RKO (cell line): Measurements from ENCODE around the gene SLC7A9.
"Not testable (repeated sequence)": the region's sequence is repeated elsewhere in the genome, so short reads cannot be mapped to it uniquely, and the experiment has no call there.

Experiments
- DNase-seq: peaks from one replicate; pipeline ENCODE4 v3.0.0-alpha.2; 2016; ENCODE audit warnings: low spot score

Gene SLC7A9

GRCh38 chr19:32863841-32864240 is 5.7 kb downstream of the SLC7A9 start:
- DNase-seq = no peak

GRCh38 chr19:32863301-32863700 is 6.3 kb downstream of the SLC7A9 start:
- no peak for DNase-seq

DNA sequence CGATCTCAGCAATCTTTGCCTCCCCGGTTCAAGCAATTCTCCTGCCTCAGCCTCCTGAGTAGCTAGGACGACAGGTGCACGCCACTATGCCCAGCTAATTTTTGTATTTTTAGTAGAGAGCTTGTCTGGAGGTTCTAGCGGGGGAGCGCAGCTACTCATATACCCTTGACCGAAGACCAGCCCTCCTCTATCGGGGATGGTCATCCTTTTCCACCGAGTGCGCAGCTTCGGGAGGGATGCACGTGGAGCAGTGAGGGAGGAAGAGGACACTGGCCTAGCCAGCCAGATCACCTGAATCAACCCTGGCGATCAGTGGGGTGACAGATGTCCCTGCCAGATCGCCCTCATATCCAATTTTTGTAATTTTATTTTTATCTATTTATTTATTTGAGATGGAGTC is 6.8 kb downstream of the SLC7A9 start:
- DNase-seq = no peak

DNA sequence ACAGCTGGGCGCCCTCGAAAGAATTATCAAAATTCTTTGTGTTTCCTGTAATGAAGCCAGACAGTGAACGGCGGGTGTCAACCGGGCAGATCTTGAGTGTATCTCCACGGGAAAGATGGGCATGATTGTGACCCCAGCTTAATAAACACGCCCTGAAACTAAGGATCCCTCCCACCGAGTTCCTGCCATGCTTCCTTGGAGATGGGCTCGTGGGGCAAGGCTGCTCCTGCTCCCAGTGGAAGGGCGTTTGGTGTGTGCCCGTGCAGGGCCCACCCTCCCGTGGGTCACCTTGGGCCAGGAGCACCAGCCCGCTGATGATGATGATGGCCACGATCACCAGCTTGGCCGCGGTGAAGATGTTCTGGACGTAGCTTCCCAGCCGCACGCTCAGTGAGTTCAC is 7.4 kb downstream of the SLC7A9 start:
- DNase-seq = no peak

GRCh38 chr19:32861596-32861995 is 8.0 kb downstream of the SLC7A9 start:
- DNase-seq = no peak

DNA sequence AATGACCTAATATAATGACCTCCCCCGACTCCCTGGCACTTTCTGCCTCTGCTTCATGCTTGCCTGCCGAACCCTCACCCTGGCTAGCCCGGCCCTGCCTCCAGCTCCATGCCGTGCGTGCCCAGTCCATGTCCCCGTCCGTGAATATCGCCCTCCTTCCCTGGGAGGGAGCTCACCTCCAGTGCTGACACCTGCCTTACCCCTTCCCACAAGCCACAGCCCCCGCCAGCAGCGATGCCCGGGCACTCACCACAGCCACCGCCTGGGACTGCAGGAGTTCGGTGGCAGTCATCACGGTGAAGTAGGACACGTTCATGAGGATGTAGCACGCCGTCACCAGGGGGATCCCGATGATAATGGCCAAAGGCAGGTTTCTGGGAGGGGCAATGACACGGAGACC is 10.0 kb downstream of the SLC7A9 start:
- no peak for DNase-seq

DNA sequence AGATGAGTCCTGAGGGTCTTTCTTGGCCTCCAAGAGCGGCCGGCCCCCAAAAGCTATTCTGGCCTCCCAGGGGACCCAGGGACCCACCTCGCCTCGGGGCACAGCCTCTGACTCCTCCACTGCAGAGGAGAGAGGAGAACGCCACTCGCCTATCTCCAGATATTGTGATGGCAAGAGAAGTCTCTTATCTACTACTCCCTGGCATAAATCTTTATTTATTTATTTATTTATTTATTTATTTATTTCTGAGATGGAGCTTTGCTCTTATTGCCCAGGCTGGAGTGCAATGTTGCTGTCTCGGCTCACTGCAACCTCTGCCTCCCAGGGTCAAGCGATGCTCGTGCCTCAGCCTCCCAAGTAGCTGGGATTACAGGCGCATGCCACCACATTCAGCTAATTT is 11.0 kb downstream of the SLC7A9 start:
- no peak for DNase-seq

DNA sequence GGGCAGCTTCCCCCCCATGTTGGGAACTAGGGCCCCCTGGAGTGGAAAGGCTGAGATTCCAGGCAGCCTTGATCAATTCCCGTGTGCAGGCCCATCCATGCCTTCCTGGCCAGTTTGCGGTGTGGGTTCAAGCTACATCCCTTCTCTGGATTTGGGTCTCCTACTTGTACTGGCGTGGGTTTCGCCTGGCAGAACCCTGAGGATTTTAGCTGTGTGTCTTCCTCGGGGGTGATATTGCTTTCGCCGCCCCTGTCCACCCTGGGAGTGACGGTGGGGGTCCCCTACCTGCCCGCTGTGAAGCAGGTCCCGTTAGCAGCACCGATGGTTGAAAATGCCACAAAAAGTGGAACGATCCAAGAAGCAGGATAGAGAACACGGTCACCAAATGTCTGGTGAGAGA is 11.4 kb downstream of the SLC7A9 start:
- DNase-seq = no peak

- DNase-seq = no peak
These were observed 12.0 kb downstream of the SLC7A9 start for GRCh38 chr19:32857584-32857983.

- not testable (repeated sequence) for DNase-seq
These were observed 12.7 kb downstream of the SLC7A9 start for GRCh38 chr19:32856818-32857217.

- DNase-seq = no peak
These were observed 17.4 kb downstream of the SLC7A9 start for GRCh38 chr19:32852216-32852615.

GRCh38 chr19:32848035-32848434 is 21.5 kb downstream of the SLC7A9 start:
- DNase-seq = not testable (repeated sequence)

GRCh38 chr19:32843716-32844245 is 25.8 kb downstream of the SLC7A9 start:
- no peak for DNase-seq

- no peak for DNase-seq
These were observed 27.5 kb downstream of the SLC7A9 start for GRCh38 chr19:32842061-32842460.

DNA sequence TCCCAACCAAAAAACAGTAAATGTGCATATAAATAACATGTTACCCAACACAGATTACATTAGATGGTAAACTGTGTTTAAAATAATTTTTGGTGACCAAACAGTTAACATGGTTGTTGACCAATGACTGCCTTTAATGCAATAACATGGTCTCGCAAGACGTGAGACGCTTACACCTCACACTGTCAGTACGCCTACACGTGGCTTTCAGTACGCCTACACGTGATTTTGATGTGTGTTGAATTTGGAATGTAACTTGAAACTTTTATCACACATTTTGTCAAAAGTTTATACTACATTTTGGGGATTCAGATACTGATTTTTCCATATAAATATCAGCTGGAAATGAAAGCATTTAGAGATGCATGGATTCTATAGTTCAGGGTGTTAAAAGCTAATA is 32.0 kb downstream of the SLC7A9 start:
- peak; percentile 21 for DNase-seq

GRCh38 chr19:32833388-32833787 is 36.2 kb downstream of the SLC7A9 start:
- not testable (repeated sequence) for DNase-seq

DNA sequence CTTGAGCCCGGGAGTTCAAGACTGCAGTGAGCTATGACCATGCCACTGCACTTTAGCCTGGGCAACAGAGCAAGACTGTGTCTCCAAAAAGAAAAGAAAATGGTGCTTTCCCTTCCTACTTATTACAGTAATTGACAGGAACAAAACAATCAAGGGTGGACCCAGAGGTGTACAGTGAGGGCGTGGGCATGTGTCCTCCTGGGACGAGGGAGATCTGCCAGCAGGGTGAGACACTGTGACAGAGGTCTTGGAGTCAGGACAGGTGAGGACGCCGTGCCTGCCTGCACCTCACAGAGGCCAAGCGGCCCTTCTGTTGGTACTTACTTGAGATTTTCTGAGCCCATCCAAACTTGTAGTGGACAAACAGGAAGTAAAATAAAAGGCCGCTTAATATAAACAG is 36.7 kb downstream of the SLC7A9 start:
- not testable (repeated sequence) for DNase-seq

DNA sequence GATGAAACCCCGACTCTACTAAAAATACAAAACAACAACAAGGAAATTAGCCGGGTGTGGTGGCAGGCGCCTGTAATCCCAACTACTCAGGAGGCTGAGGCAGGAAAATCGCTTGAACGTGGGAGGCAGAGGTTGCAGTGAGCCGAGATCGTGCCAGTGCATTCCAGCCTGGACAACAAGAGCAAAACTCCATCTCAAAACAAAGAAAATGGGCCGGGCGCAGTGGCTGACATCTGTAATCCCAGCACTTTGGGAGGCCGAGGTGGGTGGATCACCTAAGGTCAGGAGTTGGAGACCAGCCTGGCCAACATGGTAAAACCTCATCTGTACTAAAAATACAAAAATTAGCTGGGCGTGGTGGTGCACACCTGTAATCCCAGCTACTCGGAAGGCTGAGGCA is 37.5 kb downstream of the SLC7A9 start:
- not testable (repeated sequence) for DNase-seq

GRCh38 chr19:32831611-32832010 is 38.0 kb downstream of the SLC7A9 start:
- DNase-seq = no peak

- DNase-seq = no peak
These were observed 39.1 kb downstream of the SLC7A9 start for GRCh38 chr19:32830231-32831014.

GRCh38 chr19:32829345-32829896 is 40.1 kb downstream of the SLC7A9 start:
- DNase-seq = no peak

DNA sequence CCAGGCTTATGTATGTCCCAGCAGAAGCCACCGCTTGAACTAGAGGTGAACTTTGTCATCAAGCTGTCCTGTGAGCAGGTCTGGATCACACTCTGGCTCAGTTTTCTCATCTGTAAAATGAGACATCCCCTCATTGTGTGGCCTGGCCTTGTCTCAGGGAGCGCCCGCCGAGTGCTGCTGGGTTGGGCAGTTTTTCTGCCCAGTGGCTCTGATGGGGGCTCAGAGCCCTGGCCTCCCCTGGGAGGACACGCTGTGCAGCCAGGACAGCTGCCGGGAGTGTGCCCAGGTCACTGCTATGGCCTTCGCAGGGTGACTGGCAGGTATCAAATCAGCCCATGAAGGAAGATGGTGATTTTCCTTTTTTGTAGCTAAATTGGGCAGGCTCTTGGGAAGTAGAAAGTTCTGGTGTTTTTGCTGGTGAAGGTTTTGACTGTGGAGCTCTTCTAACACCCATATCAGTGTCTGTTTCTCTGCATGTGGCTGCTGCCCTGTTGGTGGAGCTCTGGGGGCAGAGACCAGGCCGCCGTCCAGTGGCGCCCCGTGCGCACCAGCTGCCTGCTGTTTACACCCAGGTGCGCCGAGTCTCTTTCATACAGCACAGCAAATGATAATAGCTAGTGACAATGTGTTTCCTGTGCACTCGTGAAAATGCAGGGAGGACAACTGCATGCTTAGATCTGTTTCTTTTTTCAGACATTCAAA is 40.8 kb downstream of the SLC7A9 start:
- no peak for DNase-seq

DNA sequence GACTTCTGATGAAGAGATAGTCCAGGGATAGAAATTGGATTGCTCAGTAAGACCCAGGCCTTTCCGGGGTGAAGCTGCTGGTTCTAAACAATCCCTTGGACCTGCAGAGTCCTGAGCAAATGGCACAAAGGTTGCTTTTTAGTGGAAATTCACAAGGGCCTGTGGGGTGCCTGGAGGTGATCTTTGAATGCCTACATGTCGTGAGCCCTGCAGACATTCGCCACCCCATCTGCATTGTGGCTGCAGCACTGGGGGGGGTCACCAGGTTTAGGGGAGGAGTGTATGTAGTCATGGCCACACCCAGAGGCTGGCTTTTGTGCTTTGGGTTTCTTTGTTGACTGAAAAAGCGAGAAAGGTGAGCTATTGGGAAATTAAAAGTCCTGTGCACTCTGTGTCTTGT is 41.4 kb downstream of the SLC7A9 start:
- DNase-seq = no peak
